Keratinocyte (primary cell): Measurements from ENCODE around the gene RNF212. TPM values are rescaled to one million over a fixed set of nuclear protein-coding genes. Genes with fewer than 3 reads are reported as not detected.

Experiments
- DNase-seq: peaks from one replicate; pipeline ENCODE4 v3.0.0-alpha.2; 2011; ENCODE audit warnings: low read depth, missing footprints, low spot score
- FAIRE-seq: peaks from 2 replicates; lab custom pipeline; 2011; peaks lifted over from hg19 to GRCh38; lab: Jason Lieb, UNC
- H2AFZ ChIP-seq: 2 replicates; pipeline ENCODE4 v1.6.0; 2012; ENCODE audit warnings: low read length, control low read depth, inconsistent platforms; ENCODE audit not compliant: control insufficient read depth
- H3K27ac ChIP-seq: 2 replicates; pipeline ENCODE4 v1.5.1; 2011; ENCODE audit warnings: low read length; ENCODE audit not compliant: control insufficient read depth, insufficient read depth
- H3K27me3 ChIP-seq: 3 replicates; pipeline ENCODE4 v1.6.0; 2011; ENCODE audit warnings: low read length; ENCODE audit not compliant: control insufficient read depth, insufficient read depth; ENCODE audit errors: extremely low read depth
- H3K36me3 ChIP-seq, 2 experiments: 2 replicates in 1 of 2; 3 replicates in 1 of 2; pipeline ENCODE4 v1.5.1; 2011; ENCODE audit warnings: low read length in 2 of 2, mild to moderate bottlenecking in 1 of 2; ENCODE audit not compliant: control insufficient read depth in 2 of 2, insufficient read depth in 2 of 2; ENCODE audit errors: extremely low read depth in 1 of 2
- H3K4me1 ChIP-seq: 3 replicates; pipeline ENCODE4 v1.5.1; 2011; ENCODE audit warnings: low read length; ENCODE audit not compliant: control insufficient read depth, insufficient read depth; ENCODE audit errors: extremely low read depth
- H3K4me2 ChIP-seq: 3 replicates; pipeline ENCODE4 v1.6.0; 2011; ENCODE audit warnings: low read depth, low read length; ENCODE audit not compliant: control insufficient read depth, insufficient read depth; ENCODE audit errors: extremely low read depth
- H3K4me3 ChIP-seq, 3 experiments: fragments of 200-600 bp in 1 of 3; sonication (generic) in 1 of 3; 2 replicates in 2 of 3; 3 replicates in 1 of 3; pipeline ENCODE4 v1.5.1; 2011 to 2016; ENCODE audit warnings: low read length in 3 of 3, mild to moderate bottlenecking in 3 of 3, control low read depth in 2 of 3, inconsistent platforms in 1 of 3, low read depth in 1 of 3, mixed read lengths in 1 of 3, mixed run types in 1 of 3, moderate library complexity in 1 of 3; ENCODE audit not compliant: control insufficient read depth in 2 of 3, insufficient read depth in 2 of 3; ENCODE audit errors: extremely low read depth in 1 of 3
- H3K79me2 ChIP-seq: 2 replicates; pipeline ENCODE4 v1.6.0; 2012; ENCODE audit warnings: low read length; ENCODE audit not compliant: control insufficient read depth, insufficient read depth
- H3K9ac ChIP-seq: 3 replicates; pipeline ENCODE4 v1.6.0; 2011; ENCODE audit warnings: low read length; ENCODE audit not compliant: control insufficient read depth, insufficient read depth; ENCODE audit errors: extremely low read depth
- H3K9me1 ChIP-seq: 3 replicates; pipeline ENCODE4 v1.6.0; 2011; ENCODE audit warnings: low read length; ENCODE audit not compliant: control insufficient read depth, insufficient read depth; ENCODE audit errors: extremely low read depth
- H3K9me3 ChIP-seq: 2 replicates; pipeline ENCODE4 v1.5.1; 2012; ENCODE audit warnings: low read depth, low read length; ENCODE audit not compliant: control insufficient read depth
- H4K20me1 ChIP-seq: 3 replicates; pipeline ENCODE4 v1.6.0; 2011; ENCODE audit warnings: low read length; ENCODE audit not compliant: control insufficient read depth, insufficient read depth; ENCODE audit errors: extremely low read depth
- CTCF ChIP-seq, 3 experiments: IDR thresholded peaks in 1 of 3; conservative IDR thresholded peaks in 1 of 3; optimal IDR thresholded peaks in 1 of 3; 2 replicates in 2 of 3; 3 replicates in 1 of 3; pipeline versions ENCODE3 to v1.5.1; 2011; ENCODE audit warnings: low read length in 3 of 3, mild to moderate bottlenecking in 3 of 3, moderate library complexity in 2 of 3, control low read depth in 1 of 3, inconsistent platforms in 1 of 3; ENCODE audit not compliant: insufficient read depth in 2 of 3; ENCODE audit errors: extremely low read depth in 1 of 3
- EZH2 ChIP-seq: IDR thresholded peaks from one replicate; pipeline ENCODE4 v1.6.1; 2012; ENCODE audit warnings: inconsistent platforms, mild to moderate bottlenecking, low read length, moderate library complexity
- dilution Hi-C: fragments of 300-500 bp; cut with MboI; formaldehyde crosslinking; loops from one replicate; pipeline ENCODE4 v1.7.0; 2020; ENCODE audit warnings: low sequenced_read_pairs; ENCODE audit not compliant: extremely low pct_ligation_motif_present
- polyA plus RNA-seq, 5 experiments: library from polyadenylated mRNA; depleted of rRNA in 3 of 5; stranded (reverse) in 3 of 5; stranded (forward) in 1 of 5; unstranded in 1 of 5; fragments of >200 nt; gene quantifications; 1 replicate in 1 of 5; 2 replicates in 3 of 5; 3 replicates in 1 of 5; pipeline versions ENCODE4 v1.2.1 to v1.2.3, GENCODE V29; 2011 to 2012; ENCODE audit warnings: missing spikeins in 2 of 5, low read depth in 1 of 5, low replicate concordance in 1 of 5

Gene RNF212
- polyA plus RNA-seq, 1 donor (not counting 4 experiments of a cell fraction or from before 2014, with no cell fraction given) = 0.16 TPM

- Histone ChIP-seq H3K4me2 (no peak overlapping the region), H3K4me1 (peaks cover 10% of the 10 kb centered on the region), H3K36me3 (no peaks in the 10 kb centered on the region), H3K27me3 (peaks cover 5% of the 10 kb centered on the region), H2AFZ (no peak overlapping the region), H3K9ac (no peak overlapping the region), H4K20me1 (no peaks in the 10 kb centered on the region), H3K27ac (no peak overlapping the region), H3K9me1 (no peaks in the 10 kb centered on the region), H3K79me2 (no peaks in the 10 kb centered on the region), H3K9me3 (no peaks in the 10 kb centered on the region), H3K4me3 (no peak overlapping the region)
- no peak for DNase-seq
- TF ChIP-seq CTCF (optimal IDR thresholded peaks at IDR 0.05 in 1 of 3, IDR thresholded peaks at IDR 0.05 in 1 of 3, conservative IDR thresholded peaks at IDR 0.05 in 1 of 3; ENCODE audit: extremely low read depth in 1 of 3, insufficient read depth in 2 of 3, low read length in 3 of 3) (no peak), EZH2 (no peak)
- FAIRE-seq = no peak
- dilution Hi-C loops = no loop called here
Measured at GRCh38 chr4:1115528-1116293, 2.3 kb upstream of the RNF212 start.

- no peak overlapping the region for H3K4me2 ChIP-seq
- H2AFZ ChIP-seq = no peak overlapping the region
- TF ChIP-seq EZH2 (no peak), CTCF (optimal IDR thresholded peaks at IDR 0.05 in 1 of 3, IDR thresholded peaks at IDR 0.05 in 1 of 3, conservative IDR thresholded peaks at IDR 0.05 in 1 of 3; ENCODE audit: extremely low read depth in 1 of 3, insufficient read depth in 2 of 3, low read length in 3 of 3) (no peak)
- FAIRE-seq = no peak
- H4K20me1 ChIP-seq = no peaks in the 10 kb centered on the region
- H3K9ac ChIP-seq = no peak overlapping the region
- H3K79me2 ChIP-seq = no peaks in the 10 kb centered on the region
- peaks cover 12% of the 10 kb centered on the region for H3K4me1 ChIP-seq
- peaks cover 5% of the 10 kb centered on the region for H3K27me3 ChIP-seq
- dilution Hi-C loops = no loop called here
- H3K36me3 ChIP-seq = no peaks in the 10 kb centered on the region
- no peak for DNase-seq
- no peak overlapping the region for H3K27ac ChIP-seq
- no peaks in the 10 kb centered on the region for H3K9me1 ChIP-seq
- H3K9me3 ChIP-seq = no peaks in the 10 kb centered on the region
- no peak overlapping the region for H3K4me3 ChIP-seq
Measured at GRCh38 chr4:1112821-1113182, 562 bp downstream of the RNF212 start.
